ENCODE measurements around the gene TBC1D3D. TPM values are rescaled to one million over a fixed set of nuclear protein-coding genes. Genes with fewer than 3 reads are reported as not detected.
"Not testable (repeated sequence)": the region's sequence is repeated elsewhere in the genome, so short reads cannot be mapped to it uniquely, and the experiment has no call there.

Gene TBC1D3D
- total RNA-seq, result under 1 TPM; 0.24 to 0.53 TPM

DNA sequence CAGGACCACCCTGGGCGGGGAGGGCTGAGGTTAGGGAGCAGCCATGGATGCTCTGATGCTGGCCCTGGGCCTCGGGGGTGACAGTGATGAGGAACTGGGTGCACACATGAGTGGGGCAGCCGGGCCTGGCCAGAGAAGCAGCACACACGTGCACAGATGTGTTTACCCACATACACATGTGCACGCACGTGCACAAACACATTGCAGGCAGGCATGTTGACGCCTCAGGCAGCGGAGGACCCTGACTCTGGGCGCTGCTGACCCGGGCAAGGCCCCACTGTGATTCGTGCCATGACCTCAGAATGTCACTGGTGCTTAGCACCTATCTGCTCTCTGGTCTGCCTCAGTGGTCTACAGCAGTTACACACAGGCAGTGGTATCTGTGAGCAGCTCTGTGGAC, at the start of gene TBC1D3D:
Gene TBC1D3D (plus strand): TSS at position 301 of the 400 bp plus-strand sequence. CDS start 1,585 bp downstream, outside the sequence.
- CTCF ChIA-PET; POLR2A ChIA-PET; H3K27me3 Mint-ChIP-seq; DNase-seq; H3K9me3 Mint-ChIP-seq; intact Hi-C loops (cut with micrococcal nuclease); H3K36me3 Mint-ChIP-seq; H3K4me3 Mint-ChIP-seq; H3K27ac Mint-ChIP-seq; H3K4me1 Mint-ChIP-seq (ENCODE audit: low read depth): not testable (repeated sequence)

- H3K36me3 Mint-ChIP-seq; H3K27me3 Mint-ChIP-seq; CTCF ChIA-PET; intact Hi-C loops (cut with micrococcal nuclease); H3K4me1 Mint-ChIP-seq (ENCODE audit: low read depth); POLR2A ChIA-PET; H3K9me3 Mint-ChIP-seq; H3K4me3 Mint-ChIP-seq; H3K27ac Mint-ChIP-seq; DNase-seq: not testable (repeated sequence)
These were observed 14.8 kb upstream of the TBC1D3D start, which contains the start of gene TBC1D3L for GRCh38 chr17:37988960-37989359. TBC1D3L (minus strand) TSS chr17:37989060; CDS start chr17:37987520, 1,540 bp downstream.

Other genes with a start within 250 kb of the TBC1D3D start
- gene TBC1D3K, start 79.6 kb upstream of the TBC1D3D start, total RNA-seq, result not detected
- gene TBC1D3L, start 14.9 kb upstream of the TBC1D3D start, total RNA-seq, result 10 to 100 TPM; 14.0 to 14.8 TPM
- under 1 TPM in 1 of 2 experiments, not detected in 1; 0.21 TPM for gene TBC1D3C, start 64.7 kb downstream of the TBC1D3D start, total RNA-seq
- gene TBC1D3E, start 124.0 kb downstream of the TBC1D3D start, total RNA-seq, result not detected
- not detected for gene TBC1D3, start 188.6 kb downstream of the TBC1D3D start, total RNA-seq